ENCODE data around the gene HSPA1B. TPM values are rescaled to one million over a fixed set of nuclear protein-coding genes. Genes with fewer than 3 reads are reported as not detected.
"Not testable (repeated sequence)": the region's sequence is repeated elsewhere in the genome, so short reads cannot be mapped to it uniquely, and the experiment has no call there.

The HSPA1B gene
- total RNA-seq, 3 donors from 2014 or later (not counting 1 experiment from before 2014, with no cell fraction given): 8.5 to 112 (median 15.3) TPM

GRCh38 chr6:31796993-31797385 is 30.5 kb upstream of the HSPA1B start:
- no peak for ATAC-seq
- intact Hi-C loops (cut with micrococcal nuclease): loop anchor here (5.0 kb wide), 1 partner anchor 35 kb away; no protein-coding TSS in a partner anchor
- Mint-ChIP-seq H3K9me3 (no peaks in the 10 kb centered on the region), H3K27ac (peak overlapping the region; percentile 5 to 96), H3K4me1 (peaks cover 25 to 30% of the 10 kb centered on the region in 2 donors), H3K4me3 (peak overlapping the region; percentile 2), H3K27me3 (ENCODE audit: low read depth in 2 of 2) (no peaks in the 10 kb centered on the region), H3K36me3 (no peaks in the 10 kb centered on the region)
- no peaks in the 10 kb centered on the region for H3K27me3 ChIP-seq (ENCODE audit: control insufficient read depth, insufficient read depth, low read length)
- DNase-seq: no peak
- peaks cover 5% of the 10 kb centered on the region for H3K36me3 ChIP-seq (ENCODE audit: control insufficient read depth, insufficient read depth, low read length)
- peaks cover 31% of the 10 kb centered on the region for H3K4me1 ChIP-seq (ENCODE audit: control insufficient read depth, insufficient read depth, low read length)
- H3K9me3 ChIP-seq (ENCODE audit: control insufficient read depth, insufficient read depth, low read length): no peaks in the 10 kb centered on the region
- H3K4me3 ChIP-seq (ENCODE audit: low read length): no peak overlapping the region
- H3K27ac ChIP-seq (ENCODE audit: low read length): peak overlapping the region; percentile 60
- WGBS (ENCODE audit: insufficient coverage): 79% methylated on average over 2 of the region's 2 CpGs
- TF ChIP-seq, protein P1, sequence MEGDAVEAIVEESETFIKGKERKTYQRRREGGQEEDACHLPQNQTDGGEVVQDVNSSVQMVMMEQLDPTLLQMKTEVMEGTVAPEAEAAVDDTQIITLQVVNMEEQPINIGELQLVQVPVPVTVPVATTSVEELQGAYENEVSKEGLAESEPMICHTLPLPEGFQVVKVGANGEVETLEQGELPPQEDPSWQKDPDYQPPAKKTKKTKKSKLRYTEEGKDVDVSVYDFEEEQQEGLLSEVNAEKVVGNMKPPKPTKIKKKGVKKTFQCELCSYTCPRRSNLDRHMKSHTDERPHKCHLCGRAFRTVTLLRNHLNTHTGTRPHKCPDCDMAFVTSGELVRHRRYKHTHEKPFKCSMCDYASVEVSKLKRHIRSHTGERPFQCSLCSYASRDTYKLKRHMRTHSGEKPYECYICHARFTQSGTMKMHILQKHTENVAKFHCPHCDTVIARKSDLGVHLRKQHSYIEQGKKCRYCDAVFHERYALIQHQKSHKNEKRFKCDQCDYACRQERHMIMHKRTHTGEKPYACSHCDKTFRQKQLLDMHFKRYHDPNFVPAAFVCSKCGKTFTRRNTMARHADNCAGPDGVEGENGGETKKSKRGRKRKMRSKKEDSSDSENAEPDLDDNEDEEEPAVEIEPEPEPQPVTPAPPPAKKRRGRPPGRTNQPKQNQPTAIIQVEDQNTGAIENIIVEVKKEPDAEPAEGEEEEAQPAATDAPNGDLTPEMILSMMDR (IDR thresholded peaks at IDR 0.05): no peak

DNA sequence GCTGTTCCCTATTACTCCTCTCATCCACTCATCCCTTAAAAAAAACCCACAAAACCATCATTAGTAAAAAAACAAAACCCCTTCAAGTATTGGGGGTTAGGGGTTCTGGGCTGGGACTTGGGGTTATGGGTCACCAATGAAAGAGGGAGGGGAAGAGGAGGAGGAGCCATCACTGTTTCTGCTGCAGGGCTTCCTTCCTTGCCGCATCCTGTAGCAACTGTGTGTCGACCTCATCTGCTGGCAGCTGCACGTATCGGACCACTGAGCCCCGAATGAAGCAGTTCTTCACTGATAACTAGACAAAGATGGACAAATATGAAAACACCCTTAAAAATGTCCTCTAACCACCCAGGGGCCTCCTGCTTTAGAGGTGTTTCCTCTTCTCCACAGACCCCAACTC is 29.9 kb upstream of the HSPA1B start:
- H3K36me3 Mint-ChIP-seq: no peaks in the 10 kb centered on the region
- Histone ChIP-seq H3K36me3 (ENCODE audit: control insufficient read depth, insufficient read depth, low read length) (peaks cover 3% of the 10 kb centered on the region), H3K27ac (ENCODE audit: low read length) (peak overlapping the region; percentile 60), H3K4me3 (ENCODE audit: low read length) (no peak overlapping the region), H3K9me3 (ENCODE audit: control insufficient read depth, insufficient read depth, low read length) (no peaks in the 10 kb centered on the region), H3K27me3 (ENCODE audit: control insufficient read depth, insufficient read depth, low read length) (no peaks in the 10 kb centered on the region), H3K4me1 (ENCODE audit: control insufficient read depth, insufficient read depth, low read length) (peaks cover 31% of the 10 kb centered on the region)
- H3K9me3 Mint-ChIP-seq: no peaks in the 10 kb centered on the region
- no peak for ATAC-seq
- H3K4me1 Mint-ChIP-seq: peaks cover 25 to 30% of the 10 kb centered on the region in 2 donors
- intact Hi-C loops (cut with micrococcal nuclease): loop anchor here (5.0 kb wide), 1 partner anchor 35 kb away; no protein-coding TSS in a partner anchor
- H3K27me3 Mint-ChIP-seq (ENCODE audit: low read depth in 2 of 2): no peaks in the 10 kb centered on the region
- peak in 1 of 2 donors; percentile 71 for DNase-seq
- TF ChIP-seq, protein P1 (IDR thresholded peaks at IDR 0.05): no peak
- peak overlapping the region; percentile 61 for H3K4me3 Mint-ChIP-seq
- 9% methylated on average over 5 of the region's 5 CpGs for WGBS (ENCODE audit: insufficient coverage)
- peak overlapping the region; percentile 5 to 96 for H3K27ac Mint-ChIP-seq

DNA sequence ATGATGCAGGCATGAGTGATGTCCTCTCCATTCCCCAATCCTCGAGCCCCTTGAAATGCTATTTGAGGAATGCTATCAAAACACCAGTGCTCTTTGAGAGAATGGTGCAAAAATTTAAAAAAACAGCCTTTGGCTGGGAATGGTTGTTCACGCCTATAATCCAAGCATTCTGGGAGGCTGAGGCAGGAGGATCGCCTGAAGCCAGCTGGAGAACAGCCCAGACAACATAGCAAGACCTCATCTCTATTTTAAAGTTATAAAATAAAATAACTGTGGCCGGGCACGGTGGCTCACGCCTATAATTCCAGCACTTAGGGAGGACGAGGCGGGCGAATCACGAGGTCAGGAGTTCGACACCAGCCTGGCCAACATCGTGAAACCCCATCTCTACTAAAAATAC is 27.8 kb upstream of the HSPA1B start:
- Mint-ChIP-seq H3K36me3 (no peaks in the 10 kb centered on the region), H3K27ac (no peak overlapping the region), H3K4me1 (peaks cover 13 to 18% of the 10 kb centered on the region in 2 donors), H3K27me3 (ENCODE audit: low read depth in 2 of 2) (no peaks in the 10 kb centered on the region), H3K4me3 (no peak overlapping the region), H3K9me3 (no peaks in the 10 kb centered on the region)
- ATAC-seq (no peak), DNase-seq (no peak)
- TF ChIP-seq, protein P1 (IDR thresholded peaks at IDR 0.05): no peak
- no peaks in the 10 kb centered on the region for H3K9me3 ChIP-seq (ENCODE audit: control insufficient read depth, insufficient read depth, low read length)
- no peak overlapping the region for H3K4me3 ChIP-seq (ENCODE audit: low read length)
- peaks cover 27% of the 10 kb centered on the region for H3K4me1 ChIP-seq (ENCODE audit: control insufficient read depth, insufficient read depth, low read length)
- H3K27ac ChIP-seq (ENCODE audit: low read length): no peak overlapping the region
- 96% methylated on average over 11 of the region's 12 CpGs for WGBS (ENCODE audit: insufficient coverage)
- no peaks in the 10 kb centered on the region for H3K27me3 ChIP-seq (ENCODE audit: control insufficient read depth, insufficient read depth, low read length)
- H3K36me3 ChIP-seq (ENCODE audit: control insufficient read depth, insufficient read depth, low read length): peaks cover 2% of the 10 kb centered on the region
- intact Hi-C loops (cut with micrococcal nuclease): loop anchor here (5.0 kb wide), 1 partner anchor 33 kb away; no protein-coding TSS in a partner anchor

DNA sequence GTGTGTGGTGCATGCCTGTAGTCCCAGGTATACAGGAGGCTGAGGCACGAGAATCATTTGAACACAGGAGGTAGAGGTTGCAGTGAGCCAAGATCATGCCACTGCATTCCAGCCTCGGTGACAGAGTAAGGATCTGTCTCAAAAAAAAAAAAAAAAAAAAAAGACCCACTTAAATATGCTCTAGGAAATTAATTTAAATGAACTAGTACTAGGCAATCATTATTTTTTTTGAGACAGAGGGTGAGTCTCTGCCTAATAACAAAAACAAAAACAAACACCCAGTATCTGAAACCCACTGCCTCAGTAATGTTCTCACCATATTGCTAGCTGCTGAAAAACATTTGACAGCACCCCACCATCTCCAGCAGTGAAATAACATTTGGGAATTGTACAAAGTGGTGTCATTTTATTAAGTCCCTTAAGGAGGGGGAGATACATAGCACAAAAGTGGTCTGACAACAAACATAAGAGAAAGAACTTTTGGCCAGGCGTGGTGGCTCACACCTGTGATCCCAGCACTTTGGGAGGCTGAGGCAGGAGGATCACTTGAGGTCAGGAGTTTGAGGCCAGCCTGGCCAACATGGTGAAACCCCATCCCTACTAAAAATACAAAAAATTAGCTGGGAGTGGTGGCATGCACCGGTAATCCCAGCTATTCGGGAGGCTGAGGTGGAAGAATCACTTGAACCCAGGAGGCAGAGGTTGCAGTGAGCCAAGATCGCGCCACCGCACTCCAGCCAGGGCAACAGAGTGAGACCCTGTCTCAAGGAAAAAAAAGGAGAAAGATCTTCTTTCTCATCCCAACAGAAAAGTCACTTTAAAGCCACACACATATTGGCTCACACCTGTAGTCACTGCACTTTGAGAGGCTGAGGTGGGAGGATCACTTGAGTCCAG is 26.3 kb upstream of the HSPA1B start:
- H3K4me1 ChIP-seq (ENCODE audit: control insufficient read depth, insufficient read depth, low read length): peaks cover 27% of the 10 kb centered on the region
- H3K27me3 Mint-ChIP-seq (ENCODE audit: low read depth in 2 of 2); ATAC-seq; H3K9me3 Mint-ChIP-seq; intact Hi-C loops (cut with micrococcal nuclease); H3K36me3 ChIP-seq (ENCODE audit: control insufficient read depth, insufficient read depth, low read length); H3K4me3 ChIP-seq (ENCODE audit: low read length); H3K4me3 Mint-ChIP-seq; H3K36me3 Mint-ChIP-seq; H3K27ac Mint-ChIP-seq; H3K27me3 ChIP-seq (ENCODE audit: control insufficient read depth, insufficient read depth, low read length); H3K27ac ChIP-seq (ENCODE audit: low read length); H3K9me3 ChIP-seq (ENCODE audit: control insufficient read depth, insufficient read depth, low read length); DNase-seq: not testable (repeated sequence)
- 97% methylated on average over 6 of the region's 8 CpGs for WGBS (ENCODE audit: insufficient coverage)
- peaks cover 12 to 18% of the 10 kb centered on the region in 2 donors for H3K4me1 Mint-ChIP-seq
